Stimulated activated CD4-positive, alpha-beta T cell treated with anti-CD3 and anti-CD28 coated beads, Interleukin-1b, Interleukin-23, amount 100 ng/mL, for 24 hours (primary cell): Measurements from ENCODE around the gene PEAR1.

Source experiments
- DNase-seq, 4 experiments: peaks; one replicate each; pipeline ENCODE4 v3.0.0-alpha.2; 2020; ENCODE audit warnings: low read depth in 4 of 4, low spot score in 1 of 4

The PEAR1 gene

DNA sequence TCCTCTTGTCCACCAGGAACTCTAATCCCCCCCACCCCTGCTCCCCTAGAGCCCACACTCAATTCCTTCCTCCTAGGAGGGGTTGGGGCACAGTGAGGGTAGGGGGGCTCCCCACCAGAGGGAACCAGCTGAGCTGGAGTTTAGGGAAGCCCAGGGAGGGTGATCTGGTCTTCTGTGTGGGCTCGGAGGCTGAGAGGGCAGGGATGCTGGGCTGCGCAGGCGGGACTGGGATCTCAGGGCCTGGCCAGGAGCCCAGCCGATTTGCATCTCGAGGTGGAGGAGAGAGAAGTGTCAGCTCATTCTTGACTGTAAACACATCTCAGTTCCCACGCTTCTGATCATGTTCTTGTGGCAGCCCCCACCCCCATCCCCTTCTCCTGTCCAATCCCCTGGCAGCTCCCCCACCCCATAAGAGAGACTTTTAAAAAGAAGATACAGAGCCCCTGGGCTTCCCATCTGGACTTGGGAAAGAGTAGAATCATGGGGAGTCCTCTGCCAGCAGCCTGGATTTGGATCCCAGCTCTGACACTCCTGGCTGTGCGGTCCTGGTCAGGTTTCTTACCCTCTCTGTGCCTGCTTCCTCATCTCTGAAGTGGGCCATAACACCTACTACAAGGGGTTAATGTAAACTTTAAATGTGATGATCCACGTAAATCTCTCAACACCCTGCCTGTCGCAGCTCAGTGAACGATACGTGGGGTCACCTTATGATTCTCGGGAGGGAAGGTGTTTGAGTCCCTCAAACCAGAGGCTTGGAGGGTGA is 6.6 kb downstream of the PEAR1 start:
- DNase-seq, result no peak

DNA sequence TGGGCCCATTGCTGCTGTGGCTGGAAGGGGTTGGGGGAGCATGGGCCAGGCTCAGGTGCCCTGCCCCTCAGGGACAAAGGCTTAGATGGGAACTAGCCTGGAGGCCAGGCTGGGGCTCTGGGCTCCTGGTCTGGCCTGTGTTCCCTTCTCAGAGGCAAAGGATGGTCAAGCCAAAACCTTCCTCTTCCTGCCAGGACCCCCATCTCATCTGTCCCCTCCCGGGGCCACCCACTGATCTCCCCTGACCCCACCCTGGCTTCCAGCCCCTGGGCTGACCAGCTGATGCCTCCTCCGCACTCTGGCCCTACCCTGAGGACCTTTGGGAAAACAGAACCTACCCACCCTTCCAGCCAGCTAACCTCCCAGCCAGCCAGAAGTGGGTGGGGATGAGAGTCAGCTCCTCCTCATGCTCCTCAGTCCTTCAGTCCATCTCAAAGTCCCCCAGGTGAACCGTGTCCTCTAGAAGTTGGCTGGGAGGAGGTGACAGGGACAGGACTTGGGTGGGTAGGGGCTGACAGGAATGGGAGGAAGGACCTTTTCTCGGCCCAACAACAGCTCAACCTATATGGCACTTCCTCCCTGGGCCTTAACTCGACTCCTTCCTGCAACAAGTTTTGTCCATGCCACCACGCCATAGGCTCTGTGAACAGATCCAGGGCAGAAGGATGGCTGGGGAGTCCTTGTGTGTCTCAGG is 7.5 kb downstream of the PEAR1 start:
- DNase-seq, result no peak

DNA sequence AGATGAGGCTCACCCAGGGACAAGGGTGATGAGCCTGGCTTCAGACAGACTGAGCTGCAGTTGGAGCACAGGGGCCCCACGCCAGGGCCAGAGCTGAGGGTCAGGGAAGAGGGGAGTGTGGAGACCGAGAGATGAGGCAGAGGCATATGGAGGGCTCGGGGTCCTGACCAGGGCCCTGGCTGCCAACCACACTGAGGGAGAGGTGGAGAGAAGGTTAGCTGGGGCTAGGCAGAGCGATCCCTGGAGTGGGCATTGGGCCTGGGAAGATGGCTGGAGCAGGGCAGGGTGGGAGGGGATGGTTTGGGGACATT is 8.0 kb downstream of the PEAR1 start:
- DNase-seq, result no peak

DNA sequence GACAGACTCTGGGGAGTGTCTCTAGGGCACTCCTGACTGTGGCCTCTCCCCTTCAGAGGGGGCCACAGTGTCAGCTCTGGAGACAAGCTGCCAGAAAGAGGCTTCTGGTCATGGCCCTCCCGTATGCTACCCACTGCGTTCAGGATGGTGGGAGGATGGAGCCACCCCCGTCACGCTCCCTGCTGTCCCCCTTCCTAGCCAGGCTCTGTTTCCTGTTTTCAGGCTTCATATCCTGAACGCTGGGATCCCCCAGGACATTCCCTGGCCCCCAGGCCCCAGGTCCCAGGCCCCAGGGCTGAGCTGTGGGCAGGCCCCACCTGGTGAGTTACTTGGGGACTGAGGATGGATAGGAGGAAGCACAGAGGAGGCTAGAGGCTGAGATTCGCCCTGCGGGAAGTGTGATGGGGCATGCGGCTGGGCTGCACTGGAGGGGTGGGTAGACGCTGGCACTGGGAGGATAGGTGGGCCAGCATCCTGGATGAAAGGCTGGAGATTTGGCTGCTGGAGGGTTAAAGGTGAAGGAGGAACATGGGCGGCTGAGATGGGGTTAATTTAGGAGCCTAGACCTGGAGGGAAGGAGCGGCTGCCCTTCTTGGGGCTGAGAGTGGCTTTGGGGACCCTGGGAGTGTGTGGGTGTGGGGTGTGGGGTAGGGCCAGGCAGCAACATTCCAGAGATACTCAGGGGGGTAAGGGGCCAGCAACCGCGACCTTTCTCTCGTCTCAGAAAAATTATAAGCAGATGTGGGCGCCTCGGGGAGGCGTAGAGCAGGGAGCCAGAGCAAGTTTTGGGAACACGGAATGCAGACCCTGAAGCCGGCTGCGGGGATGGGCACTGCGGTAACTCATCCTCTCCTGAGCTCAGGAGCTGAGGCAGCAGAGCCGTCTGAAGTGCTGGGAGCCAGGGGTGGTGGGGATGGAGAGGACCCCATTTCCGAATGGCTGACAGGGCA is 8.7 kb downstream of the PEAR1 start:
- DNase-seq, result no peak

DNA sequence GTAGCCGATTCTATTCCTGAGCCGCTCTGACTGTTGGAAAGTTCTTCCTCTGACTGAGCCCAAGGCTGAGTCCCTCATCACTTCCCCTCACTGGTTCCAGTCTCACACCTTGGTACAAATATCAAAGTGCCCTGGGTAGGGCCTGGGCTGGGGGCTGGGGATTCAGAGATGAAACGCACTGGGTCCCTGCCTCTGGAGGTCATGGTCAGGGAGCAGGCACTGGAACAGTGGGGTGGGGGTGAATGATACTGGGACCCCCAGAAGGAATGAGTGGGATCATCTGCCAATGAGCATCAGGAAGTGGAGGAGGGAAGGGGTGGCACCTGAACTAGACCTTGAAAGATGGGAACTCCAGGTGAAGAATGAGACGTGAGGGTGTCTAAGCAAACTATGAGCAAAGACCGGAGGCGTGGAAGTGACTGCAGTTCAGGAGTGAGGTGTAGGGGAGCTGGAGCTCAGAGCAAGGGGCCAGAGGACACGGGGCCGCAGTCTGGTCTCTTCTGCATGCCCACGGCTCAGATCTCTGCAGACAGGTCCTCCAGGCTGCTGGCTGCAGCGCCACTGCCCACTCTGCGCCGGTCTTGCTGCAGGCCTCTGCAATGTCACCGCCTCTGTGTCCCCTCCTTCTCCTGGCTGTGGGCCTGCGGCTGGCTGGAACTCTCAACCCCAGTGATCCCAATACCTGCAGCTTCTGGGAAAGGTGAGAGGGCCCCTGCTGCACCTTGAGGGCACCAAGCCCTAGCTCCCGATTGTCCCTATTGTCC is 10.0 kb downstream of the PEAR1 start:
- DNase-seq, result no peak

DNA sequence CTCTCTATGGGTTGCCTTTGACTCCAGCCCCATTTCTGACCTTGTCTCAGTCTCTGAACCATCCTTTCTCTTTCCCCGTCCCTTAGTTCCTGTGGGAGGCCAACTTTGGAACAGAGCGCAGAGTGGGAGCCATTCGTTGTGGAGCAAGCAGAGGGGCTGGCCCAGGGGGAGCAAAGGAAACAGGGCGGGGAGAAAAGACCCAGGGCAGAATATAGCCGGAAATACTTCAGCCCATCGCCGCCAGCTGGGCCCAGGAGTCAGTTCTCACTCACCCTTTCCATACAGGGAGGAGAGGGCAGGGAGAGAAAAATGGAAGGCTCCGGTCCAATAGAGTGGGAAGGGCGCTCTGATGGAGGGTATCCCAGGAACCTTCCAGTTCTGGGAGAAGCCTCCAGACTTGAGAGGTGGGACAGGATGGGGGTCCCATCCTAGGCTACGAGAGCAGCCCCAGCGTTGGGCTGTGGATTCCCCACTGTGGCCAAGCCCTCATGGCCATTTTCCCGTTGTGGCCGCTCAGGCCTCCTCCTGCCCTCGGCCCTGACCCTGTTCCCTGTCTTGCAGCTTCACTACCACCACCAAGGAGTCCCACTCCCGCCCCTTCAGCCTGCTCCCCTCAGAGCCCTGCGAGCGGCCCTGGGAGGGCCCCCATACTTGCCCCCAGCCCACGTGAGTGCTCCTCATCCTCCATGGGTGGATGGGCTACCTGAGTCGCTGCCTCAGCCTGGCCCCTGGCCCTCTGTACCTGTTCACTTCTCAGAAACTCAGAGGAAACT is 10.9 kb downstream of the PEAR1 start:
- no peak for DNase-seq

DNA sequence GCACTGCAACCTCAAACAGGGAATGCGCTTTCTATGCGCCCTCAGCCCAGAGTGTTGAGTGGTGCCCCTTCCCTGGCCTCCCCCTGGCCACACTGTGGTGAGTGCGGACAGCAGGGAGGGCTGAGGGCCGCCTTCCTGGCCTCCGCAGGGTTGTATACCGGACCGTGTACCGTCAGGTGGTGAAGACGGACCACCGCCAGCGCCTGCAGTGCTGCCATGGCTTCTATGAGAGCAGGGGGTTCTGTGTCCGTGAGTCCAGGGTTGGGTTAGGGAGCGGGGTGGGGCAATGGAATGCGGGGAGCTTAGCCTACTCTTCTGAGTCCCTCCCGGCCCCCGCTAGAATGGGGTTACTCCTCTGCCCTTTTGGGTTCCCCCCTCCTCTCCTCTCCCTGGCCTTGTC is 11.7 kb downstream of the PEAR1 start:
- no peak for DNase-seq

DNA sequence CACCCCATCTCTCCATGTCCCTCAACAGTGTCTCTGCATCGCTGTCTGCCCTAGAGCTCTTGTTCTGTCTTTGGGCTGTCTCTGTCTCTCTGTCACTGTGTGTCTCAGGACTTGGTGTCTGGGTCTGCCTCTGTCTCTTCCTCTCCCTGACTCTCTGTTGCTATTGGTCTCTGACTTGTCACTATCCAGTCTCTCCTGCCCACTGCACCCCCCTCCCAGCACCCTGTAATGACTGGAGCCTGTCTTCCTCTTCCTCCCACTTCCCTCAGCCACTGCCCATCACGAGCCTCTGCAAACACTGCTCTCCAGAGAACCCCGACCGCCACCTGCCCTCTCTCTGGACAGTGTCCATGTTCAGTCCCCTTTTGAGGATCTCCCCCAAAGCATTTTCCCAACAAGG is 12.1 kb downstream of the PEAR1 start:
- DNase-seq, result no peak

DNA sequence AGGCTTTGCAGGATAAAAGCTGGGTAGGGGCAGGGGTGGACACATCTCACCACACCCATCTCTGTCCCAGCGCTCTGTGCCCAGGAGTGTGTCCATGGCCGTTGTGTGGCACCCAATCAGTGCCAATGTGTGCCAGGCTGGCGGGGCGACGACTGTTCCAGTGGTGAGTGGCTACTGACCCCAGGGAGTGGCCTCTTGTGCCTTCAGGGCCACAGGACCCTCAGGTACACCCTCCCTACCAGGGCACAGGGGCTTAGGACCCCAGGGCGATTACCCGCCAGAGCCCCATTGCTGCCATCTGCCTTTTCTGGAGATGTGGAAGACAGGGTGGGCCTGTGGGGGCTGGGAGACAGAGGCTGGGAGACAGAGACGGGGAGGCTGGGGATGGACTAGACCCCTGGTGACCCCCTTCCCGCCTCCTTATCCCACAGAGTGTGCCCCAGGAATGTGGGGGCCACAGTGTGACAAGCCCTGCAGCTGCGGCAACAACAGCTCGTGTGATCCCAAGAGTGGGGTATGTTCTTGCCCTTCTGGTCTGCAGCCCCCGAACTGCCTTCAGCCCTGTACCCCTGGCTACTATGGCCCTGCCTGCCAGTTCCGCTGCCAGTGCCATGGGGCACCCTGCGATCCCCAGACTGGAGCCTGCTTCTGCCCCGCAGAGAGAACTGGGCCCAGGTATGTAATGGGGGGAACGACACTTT is 12.8 kb downstream of the PEAR1 start:
- DNase-seq, result no peak

DNA sequence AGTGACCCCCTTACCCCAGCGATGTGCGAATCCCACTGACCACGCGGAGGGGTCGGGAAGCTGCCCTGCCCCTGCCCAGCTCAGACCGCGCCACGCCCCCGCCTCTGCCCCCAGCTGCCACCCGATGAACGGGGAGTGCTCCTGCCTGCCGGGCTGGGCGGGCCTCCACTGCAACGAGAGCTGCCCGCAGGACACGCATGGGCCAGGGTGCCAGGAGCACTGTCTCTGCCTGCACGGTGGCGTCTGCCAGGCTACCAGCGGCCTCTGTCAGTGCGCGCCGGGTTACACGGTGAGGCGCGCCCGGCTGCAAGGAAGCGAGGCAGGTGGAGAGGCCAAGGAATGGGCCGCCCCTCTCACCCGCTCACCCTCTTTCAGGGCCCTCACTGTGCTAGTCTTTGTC is 15.0 kb downstream of the PEAR1 start:
- no peak for DNase-seq

DNA sequence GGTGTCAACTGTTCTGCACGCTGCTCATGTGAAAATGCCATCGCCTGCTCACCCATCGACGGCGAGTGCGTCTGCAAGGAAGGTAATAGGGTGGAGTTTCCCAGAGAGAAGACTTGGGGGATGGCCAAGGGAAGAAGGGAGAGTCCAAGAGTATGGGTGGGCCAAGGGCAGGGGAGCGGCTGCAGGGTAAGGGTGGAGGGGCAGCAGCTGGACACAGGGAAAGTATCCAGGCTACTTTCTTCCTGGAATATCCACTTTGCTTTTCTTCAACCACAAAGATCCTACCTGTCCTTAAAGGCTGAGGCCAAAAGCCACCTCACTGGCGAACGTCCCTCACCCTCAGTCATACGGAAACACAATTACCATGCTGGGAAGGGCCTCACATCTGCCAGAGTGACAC is 15.4 kb downstream of the PEAR1 start:
- no peak for DNase-seq

DNA sequence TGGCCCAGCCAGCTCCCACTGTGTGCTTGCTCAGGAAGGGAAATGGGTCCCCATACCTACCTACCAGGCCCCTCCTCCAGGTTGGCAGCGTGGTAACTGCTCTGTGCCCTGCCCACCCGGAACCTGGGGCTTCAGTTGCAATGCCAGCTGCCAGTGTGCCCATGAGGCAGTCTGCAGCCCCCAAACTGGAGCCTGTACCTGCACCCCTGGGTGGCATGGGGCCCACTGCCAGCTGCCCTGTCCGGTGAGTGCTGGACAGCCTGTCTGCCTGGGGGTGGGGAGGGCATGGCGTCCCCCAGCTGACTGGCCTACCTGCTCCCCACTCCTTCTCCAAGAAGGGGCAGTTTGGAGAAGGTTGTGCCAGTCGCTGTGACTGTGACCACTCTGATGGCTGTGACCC is 16.2 kb downstream of the PEAR1 start:
- DNase-seq, result no peak

DNA sequence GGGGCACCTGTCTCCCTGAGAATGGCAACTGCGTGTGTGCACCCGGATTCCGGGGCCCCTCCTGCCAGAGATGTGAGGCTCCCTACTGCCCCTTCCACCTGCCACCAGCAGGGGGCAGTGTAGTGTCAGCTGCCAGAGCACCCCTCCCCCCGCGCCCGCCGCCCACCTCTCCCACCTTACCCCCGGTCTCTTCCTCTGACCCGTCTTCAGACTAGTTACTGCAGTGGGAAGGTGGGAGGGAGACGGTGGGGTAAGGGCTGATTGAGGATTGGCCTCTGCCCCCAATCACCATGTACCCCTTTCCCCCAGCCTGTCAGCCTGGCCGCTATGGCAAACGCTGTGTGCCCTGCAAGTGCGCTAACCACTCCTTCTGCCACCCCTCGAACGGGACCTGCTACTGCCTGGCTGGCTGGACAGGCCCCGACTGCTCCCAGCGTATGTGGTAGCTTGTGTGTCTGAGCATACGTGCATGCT is 16.8 kb downstream of the PEAR1 start:
- DNase-seq, result peak in 3 of 4 experiments; percentile 35 to 47 (median 37)

DNA sequence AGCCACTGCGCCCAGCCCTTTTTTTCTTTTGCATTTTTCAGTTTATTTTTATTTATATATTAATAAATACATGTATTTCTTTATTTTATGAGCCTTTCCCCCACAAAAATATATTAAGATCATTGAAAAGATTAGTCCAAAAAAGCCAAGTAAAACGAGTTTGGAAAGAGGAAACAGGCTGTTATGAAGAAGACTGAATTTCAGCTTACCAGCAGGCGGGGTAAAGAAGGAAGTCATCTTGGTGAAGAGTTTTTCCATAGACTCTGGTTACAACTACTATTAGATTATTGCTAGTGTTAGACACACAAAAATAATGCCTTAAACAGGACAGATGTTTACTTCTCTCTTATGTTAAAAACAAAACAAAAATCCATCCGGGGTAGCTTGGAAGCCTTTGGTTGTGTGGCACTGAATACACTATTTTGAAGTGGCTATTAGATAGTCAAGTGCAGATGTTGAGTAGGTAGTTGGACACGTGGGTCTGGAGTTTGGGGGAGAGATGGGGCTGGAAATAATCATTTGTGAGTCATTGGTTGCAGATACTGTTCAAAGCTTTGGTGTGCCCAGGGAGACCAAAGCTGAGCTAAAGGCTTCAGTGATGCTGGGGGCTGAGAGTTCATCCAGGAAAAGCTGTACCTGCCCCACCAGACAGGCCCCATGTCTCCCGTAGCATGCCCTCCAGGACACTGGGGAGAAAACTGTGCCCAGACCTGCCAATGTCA is 18.2 kb downstream of the PEAR1 start:
- DNase-seq, result no peak

DNA sequence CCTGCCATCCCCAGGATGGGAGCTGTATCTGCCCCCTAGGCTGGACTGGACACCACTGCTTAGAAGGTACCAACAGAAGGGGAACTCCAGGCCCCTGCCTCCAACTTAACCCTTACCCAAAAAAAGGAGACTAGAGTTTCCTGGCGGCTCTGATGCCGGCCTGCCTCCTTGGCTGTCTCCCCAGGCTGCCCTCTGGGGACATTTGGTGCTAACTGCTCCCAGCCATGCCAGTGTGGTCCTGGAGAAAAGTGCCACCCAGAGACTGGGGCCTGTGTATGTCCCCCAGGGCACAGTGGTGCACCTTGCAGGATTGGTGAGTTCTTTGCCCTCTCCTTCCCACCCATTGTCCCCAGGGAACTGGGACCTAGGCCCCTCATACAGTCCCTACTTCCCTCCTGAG is 18.8 kb downstream of the PEAR1 start:
- no peak for DNase-seq

DNA sequence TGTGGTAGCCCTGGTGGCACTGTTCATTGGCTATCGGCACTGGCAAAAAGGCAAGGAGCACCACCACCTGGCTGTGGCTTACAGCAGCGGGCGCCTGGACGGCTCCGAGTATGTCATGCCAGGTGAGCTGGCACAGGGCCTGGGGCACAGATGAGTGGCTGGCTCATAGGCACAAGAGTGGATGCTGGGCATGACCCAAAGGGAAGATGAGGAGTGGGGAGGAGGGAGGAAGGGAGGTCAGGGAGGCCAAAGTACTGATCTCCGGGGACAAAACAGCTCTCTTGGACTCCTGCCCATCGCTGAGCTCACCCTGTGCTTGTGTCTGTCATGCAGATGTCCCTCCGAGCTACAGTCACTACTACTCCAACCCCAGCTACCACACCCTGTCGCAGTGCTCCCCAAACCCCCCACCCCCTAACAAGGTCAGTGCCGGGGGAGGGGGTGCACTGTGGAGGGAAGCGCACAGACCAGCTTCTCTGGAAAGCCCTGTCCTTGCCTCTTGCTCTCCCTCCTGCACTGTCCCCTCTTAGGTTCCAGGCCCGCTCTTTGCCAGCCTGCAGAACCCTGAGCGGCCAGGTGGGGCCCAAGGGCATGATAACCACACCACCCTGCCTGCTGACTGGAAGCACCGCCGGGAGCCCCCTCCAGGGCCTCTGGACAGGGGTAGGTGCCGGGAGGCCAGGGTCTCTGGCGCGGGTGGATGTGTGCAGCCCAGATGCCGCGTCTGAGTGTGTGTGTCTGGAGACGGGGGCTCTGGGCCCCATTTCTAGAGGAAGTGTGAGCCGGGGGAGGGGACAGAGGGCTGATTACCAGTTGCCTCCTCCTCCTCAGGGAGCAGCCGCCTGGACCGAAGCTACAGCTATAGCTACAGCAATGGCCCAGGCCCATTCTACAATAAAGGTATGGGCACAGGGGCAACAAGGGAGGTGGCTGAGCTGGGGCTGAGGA is 19.6 kb downstream of the PEAR1 start:
- no peak for DNase-seq

DNA sequence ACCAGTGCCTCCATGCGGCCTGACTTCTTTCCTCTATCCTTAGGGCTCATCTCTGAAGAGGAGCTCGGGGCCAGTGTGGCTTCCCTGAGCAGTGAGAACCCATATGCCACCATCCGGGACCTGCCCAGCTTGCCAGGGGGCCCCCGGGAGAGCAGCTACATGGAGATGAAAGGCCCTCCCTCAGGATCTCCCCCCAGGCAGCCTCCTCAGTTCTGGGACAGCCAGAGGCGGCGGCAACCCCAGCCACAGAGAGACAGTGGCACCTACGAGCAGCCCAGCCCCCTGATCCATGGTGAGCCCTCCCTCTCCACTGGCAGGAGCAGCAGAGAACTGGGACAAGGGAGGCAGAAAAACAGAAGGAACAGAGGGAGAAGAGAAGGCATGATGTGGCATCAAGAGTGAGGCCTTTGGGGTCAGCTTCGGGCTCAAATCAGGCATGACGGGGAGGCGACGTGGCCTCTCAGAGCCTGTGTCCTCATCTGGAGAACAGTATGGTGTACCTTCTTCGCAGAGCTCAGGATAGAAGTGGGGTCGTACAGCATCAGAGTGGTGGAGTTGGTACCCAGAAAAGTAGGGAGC is 20.4 kb downstream of the PEAR1 start:
- no peak for DNase-seq

DNA sequence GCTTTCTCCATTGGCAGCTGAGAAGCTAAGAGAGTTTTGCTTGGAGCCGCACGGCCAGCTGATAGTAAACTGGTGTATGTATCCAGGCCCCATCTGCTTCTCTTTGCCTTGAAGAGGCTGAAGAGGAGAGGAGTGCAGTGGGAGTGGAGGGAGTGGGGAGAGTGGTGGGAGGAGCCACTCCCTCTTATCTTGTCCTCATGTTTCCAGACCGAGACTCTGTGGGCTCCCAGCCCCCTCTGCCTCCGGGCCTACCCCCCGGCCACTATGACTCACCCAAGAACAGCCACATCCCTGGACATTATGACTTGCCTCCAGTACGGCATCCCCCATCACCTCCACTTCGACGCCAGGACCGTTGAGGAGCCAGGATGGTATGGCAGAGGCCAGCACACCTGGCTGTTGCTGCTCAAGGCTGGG is 20.9 kb downstream of the PEAR1 start:
- DNase-seq, result no peak
